Measurements from ENCODE around the gene TANGO6. TPM values are rescaled to one million over a fixed set of nuclear protein-coding genes. Genes with fewer than 3 reads are reported as not detected.
A peak's percentile ranks its signal among the peaks of the same experiment; 100 is the strongest.

Gene TANGO6
- total and polyA plus RNA-seq, 2 of the 8 experiments (the other 6 are each of a cell fraction or from before 2014, with no cell fraction given) = 5.0 to 19.5 TPM

DNA sequence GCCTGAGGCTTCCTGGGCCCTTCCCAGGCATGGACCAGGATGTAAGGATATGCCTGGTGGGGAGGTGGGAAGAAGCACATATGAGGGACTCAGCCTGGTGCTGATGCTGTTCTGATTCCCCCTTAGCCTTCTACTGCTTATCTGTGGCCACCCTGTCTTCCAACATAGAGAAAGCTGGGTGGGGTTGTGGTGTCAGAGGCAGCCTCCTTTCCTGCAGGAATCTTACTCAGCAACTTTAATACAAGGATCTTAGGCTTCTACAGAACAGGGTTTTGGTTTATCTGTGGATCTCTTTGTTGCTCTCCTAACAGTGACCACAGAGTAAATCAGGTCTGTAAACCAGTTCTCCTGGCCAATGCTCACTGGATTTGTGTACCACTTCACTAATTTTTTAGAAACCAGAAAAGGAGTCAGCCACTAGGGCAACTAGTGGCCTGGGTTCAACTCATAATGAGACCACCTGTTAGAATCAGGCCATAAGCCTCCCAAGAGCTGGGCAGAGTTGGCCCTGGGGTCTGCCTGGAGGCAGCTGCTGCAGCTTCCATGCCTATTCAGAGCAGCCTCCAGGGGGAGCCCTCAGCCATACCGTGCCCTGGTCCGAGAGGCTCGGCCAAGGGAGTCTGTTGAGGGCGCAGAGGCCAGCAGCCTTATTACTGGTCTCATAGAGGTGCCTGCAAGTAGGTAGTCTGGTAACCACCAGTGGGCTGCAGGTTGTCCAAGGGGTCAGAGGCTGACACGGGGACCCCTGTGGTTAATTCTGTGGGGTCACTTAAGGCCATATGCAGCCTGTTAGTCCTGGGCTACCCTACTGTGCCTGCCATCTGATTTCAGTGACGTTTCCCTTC is 269.2 kb downstream of the TANGO6 start:
- peaks cover 8% of the 10 kb centered on the region for H3K23me2 ChIP-seq (ENCODE audit: low read depth, low read length)
- no peak overlapping the region for H3K14ac ChIP-seq (ENCODE audit: insufficient read length)
- no peak overlapping the region for H2BK20ac ChIP-seq (ENCODE audit: low read length)
- peak in 1 of 2 experiments; percentile 90 for DNase-seq (ENCODE audit: low read depth in 1 of 2, low spot score in 2 of 2)
- no peak overlapping the region for H2BK15ac ChIP-seq (ENCODE audit: low read length)
- H3K9ac ChIP-seq (replicated peaks in 1 of 4; ENCODE audit: extremely low read depth in 1 of 4, low read depth in 3 of 4, low read length in 3 of 4) = no peak overlapping the region
- no peak overlapping the region for H2BK120ac ChIP-seq (replicated peaks; ENCODE audit: low read depth, low read length)
- no peak overlapping the region for H2AFZ ChIP-seq (ENCODE audit: low read length)
- H3K9me3 ChIP-seq (ENCODE audit: insufficient read depth in 2 of 2, low read depth in 1 of 2, low read length in 1 of 2) = no peaks in the 10 kb centered on the region
- TF ChIP-seq, protein P1, sequence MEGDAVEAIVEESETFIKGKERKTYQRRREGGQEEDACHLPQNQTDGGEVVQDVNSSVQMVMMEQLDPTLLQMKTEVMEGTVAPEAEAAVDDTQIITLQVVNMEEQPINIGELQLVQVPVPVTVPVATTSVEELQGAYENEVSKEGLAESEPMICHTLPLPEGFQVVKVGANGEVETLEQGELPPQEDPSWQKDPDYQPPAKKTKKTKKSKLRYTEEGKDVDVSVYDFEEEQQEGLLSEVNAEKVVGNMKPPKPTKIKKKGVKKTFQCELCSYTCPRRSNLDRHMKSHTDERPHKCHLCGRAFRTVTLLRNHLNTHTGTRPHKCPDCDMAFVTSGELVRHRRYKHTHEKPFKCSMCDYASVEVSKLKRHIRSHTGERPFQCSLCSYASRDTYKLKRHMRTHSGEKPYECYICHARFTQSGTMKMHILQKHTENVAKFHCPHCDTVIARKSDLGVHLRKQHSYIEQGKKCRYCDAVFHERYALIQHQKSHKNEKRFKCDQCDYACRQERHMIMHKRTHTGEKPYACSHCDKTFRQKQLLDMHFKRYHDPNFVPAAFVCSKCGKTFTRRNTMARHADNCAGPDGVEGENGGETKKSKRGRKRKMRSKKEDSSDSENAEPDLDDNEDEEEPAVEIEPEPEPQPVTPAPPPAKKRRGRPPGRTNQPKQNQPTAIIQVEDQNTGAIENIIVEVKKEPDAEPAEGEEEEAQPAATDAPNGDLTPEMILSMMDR (IDR thresholded peaks at IDR 0.05; ENCODE audit: control extremely low read depth in 1 of 3, insufficient read depth in 1 of 3, low read depth in 1 of 3, low read length in 3 of 3) = peak; percentile 88 to 94 (median 91)
- no peak for TF ChIP-seq CBX5 (IDR thresholded peaks at IDR 0.05; ENCODE audit: low read depth, low read length)
- TF ChIP-seq POLR2A (IDR thresholded peaks at IDR 0.05; ENCODE audit: control extremely low read depth in 1 of 2, low read depth in 2 of 2, low read length in 2 of 2) = peak in 1 of 2 experiments; percentile 43; a peak in 1 of 3 replicates
- no peak for TF ChIP-seq RNF2 (IDR thresholded peaks at IDR 0.05; ENCODE audit: borderline replicate concordance, low read depth, low read length, missing control alignments, poor library complexity, severe bottlenecking)
- TF ChIP-seq POLR2AphosphoS5 (IDR thresholded peaks at IDR 0.05; ENCODE audit: low read depth, low read length) = 0 out of 2 replicates have a peak, but pooled peaks have one; percentile 27
- peak; percentile 64 to 82 for TF ChIP-seq RAD21 (IDR thresholded peaks at IDR 0.05 in 1 of 2, conservative IDR thresholded peaks at IDR 0.05 in 1 of 2; ENCODE audit: low read depth in 2 of 2, low read length in 2 of 2)
- TF ChIP-seq NANOG (IDR thresholded peaks at IDR 0.05; ENCODE audit: insufficient read depth, low read depth, low read length, poor library complexity, severe bottlenecking) = no peak
- H3K23ac ChIP-seq (ENCODE audit: insufficient read length) = no peak overlapping the region
- H3K56ac ChIP-seq (replicated peaks; ENCODE audit: insufficient read length, low read depth, low read length) = no peak overlapping the region
- peak; percentile 45 for FAIRE-seq
- H3K36me3 ChIP-seq (ENCODE audit: control insufficient read depth in 2 of 4, insufficient read depth in 4 of 4, low read length in 3 of 4) = peaks cover 38 to 67% (median 64%) of the 10 kb centered on the region in 4 experiments
- peaks cover 4 to 17% (median 12%) of the 10 kb centered on the region in 4 experiments for H3K4me1 ChIP-seq (replicated peaks in 1 of 4; ENCODE audit: control insufficient read depth in 3 of 4, insufficient read depth in 4 of 4, low read length in 3 of 4)
- H3K18ac ChIP-seq (ENCODE audit: extremely low read depth, low read length) = no peak overlapping the region
- ChIA-PET CTCF (ENCODE audit: partially characterized antibody) (interaction anchor here (0.5 to 10.6 kb wide), 28 partner anchors 9 to 921 kb away, joined by 3 to 174 read pairs (median 5); no protein-coding TSS in a partner anchor), POLR2A (ENCODE audit: partially characterized antibody) (interaction anchor here (0.7 to 3.8 kb wide), 9 partner anchors 8 to 269 kb away, joined by 3 to 20 read pairs (median 4); partner anchors contain the start of genes CHTF8 and UTP4)
- peaks cover 8 to 46% of the 10 kb centered on the region in 2 experiments; a peak in 3 of 4 replicates for H3K79me2 ChIP-seq (ENCODE audit: control insufficient read depth in 1 of 2, insufficient read depth in 2 of 2, low read length in 2 of 2)
- no peak overlapping the region for H4K5ac ChIP-seq (ENCODE audit: insufficient read length, low read depth, low read length)
- H2BK5ac ChIP-seq (ENCODE audit: low read depth, low read length) = no peak overlapping the region
- no peak overlapping the region for H4K8ac ChIP-seq (ENCODE audit: extremely low read depth, insufficient read depth, low read length)
- no peaks in the 10 kb centered on the region for H3K27me3 ChIP-seq (replicated peaks in 1 of 4; ENCODE audit: control insufficient read depth in 3 of 4, extremely low read depth in 1 of 4, insufficient read depth in 3 of 4, low read length in 3 of 4)
- H3K4ac ChIP-seq (replicated peaks; ENCODE audit: insufficient read length, low read depth, low read length) = no peak overlapping the region
- 59% methylated on average over 5 of the region's 6 CpGs; no CpG with 5 or more reads in 1 of the 2 experiments for whole genome bisulfite sequencing, 2 experiments (ENCODE audit: extremely low coverage in 1 of 2, insufficient coverage in 1 of 2, insufficient read length in 1 of 2, insufficient replicate concordance in 2 of 2, low coverage in 1 of 2, low lambda C conversion rate in 2 of 2, missing lambda C conversion rate in 1 of 2)
- H3K79me1 ChIP-seq (ENCODE audit: low read depth, low read length) = peaks cover 33% of the 10 kb centered on the region
- no peak overlapping the region for H3K4me2 ChIP-seq (ENCODE audit: insufficient read depth in 1 of 2, low read depth in 2 of 2, low read length in 2 of 2)
- no peak overlapping the region for H4K91ac ChIP-seq (replicated peaks; ENCODE audit: insufficient read length, low read length)
- H2AK5ac ChIP-seq (ENCODE audit: low read depth, low read length) = no peak overlapping the region; the same call in 1 of the 2 replicates
- H4K20me1 ChIP-seq (replicated peaks in 1 of 2; ENCODE audit: control insufficient read depth in 1 of 2, insufficient read depth in 2 of 2, low read length in 2 of 2) = peaks cover 10 to 24% of the 10 kb centered on the region in 2 experiments
- no peak overlapping the region for H3K4me3 ChIP-seq (ENCODE audit: extremely low read depth in 1 of 4, insufficient read depth in 2 of 4, low read depth in 3 of 4, low read length in 4 of 4)
- no peak overlapping the region for H2BK12ac ChIP-seq (ENCODE audit: low read depth, low read length)
- H3K27ac ChIP-seq (ENCODE audit: low read depth, low read length) = no peak overlapping the region; the same call in 1 of the 2 replicates
